Endothelial cell of umbilical vein (primary cell): ENCODE measurements around the gene DHX34. TPM values are rescaled to one million over a fixed set of nuclear protein-coding genes. Genes with fewer than 3 reads are reported as not detected.

Experiments used
- BruUV-seq: library from RNA; stranded (reverse); fragments of 400-500 nt; replicated peaks from 2 replicates; lab custom pipeline; 2021; lab: Mats Ljungman, UMichigan
- CTCF ChIA-PET: fragments of 300-600, 350-600 bp; sonication (Branson Sonifier 250); formaldehyde crosslinking; loops from one replicate; lab custom pipeline; 2021; ENCODE audit warnings: antibody characterized with exemption, inconsistent platforms; lab: Charles Lee
- POLR2A ChIA-PET: fragments of 300-600, 350-600 bp; sonication (Branson Sonifier 250); formaldehyde crosslinking; loops from one replicate; lab custom pipeline; 2021; ENCODE audit warnings: antibody characterized with exemption, inconsistent platforms; lab: Charles Lee
- DNase-seq: peaks from one replicate; pipeline ENCODE4 v3.0.0-alpha.2; 2011; ENCODE audit warnings: low read depth, low spot score
- FAIRE-seq: peaks from 2 replicates; lab custom pipeline; 2011; peaks lifted over from hg19 to GRCh38; lab: Jason Lieb, UNC
- H2AFZ ChIP-seq: 2 replicates; pipeline ENCODE4 v1.6.0; 2012; ENCODE audit warnings: low read depth, low read length, control low read depth, inconsistent platforms
- H3K27ac ChIP-seq: 2 replicates; pipeline ENCODE4 v1.5.1; 2011; ENCODE audit warnings: low read depth, mild to moderate bottlenecking, control low read depth, low read length, moderate library complexity; ENCODE audit not compliant: insufficient read depth
- H3K27me3 ChIP-seq, 2 experiments: 2 replicates each; pipeline versions ENCODE4 v1.6.0 to v1.6.1; 2011; ENCODE audit warnings: low read length in 2 of 2, mixed read lengths in 1 of 2; ENCODE audit not compliant: control insufficient read depth in 2 of 2, insufficient read depth in 2 of 2
- H3K36me3 ChIP-seq, 2 experiments: 2 replicates in 1 of 2; 3 replicates in 1 of 2; pipeline ENCODE4 v1.5.1; 2011; ENCODE audit warnings: low read length in 2 of 2, mild to moderate bottlenecking in 1 of 2, moderate library complexity in 1 of 2; ENCODE audit not compliant: control insufficient read depth in 2 of 2, insufficient read depth in 2 of 2; ENCODE audit errors: extremely low read depth in 1 of 2
- H3K4me1 ChIP-seq: 3 replicates; pipeline ENCODE4 v1.5.1; 2011; ENCODE audit warnings: mild to moderate bottlenecking, low read length; ENCODE audit not compliant: control insufficient read depth, insufficient read depth; ENCODE audit errors: extremely low read depth
- H3K4me2 ChIP-seq: 2 replicates; pipeline ENCODE4 v1.6.1; 2011; ENCODE audit warnings: low read length, control low read depth, mixed read lengths; ENCODE audit not compliant: insufficient read depth
- H3K4me3 ChIP-seq, 3 experiments: fragments of 200-600 bp in 1 of 3; sonication (generic), shearing (Covaris generic) in 1 of 3; replicated peaks in 1 of 3; 2 replicates each; pipeline ENCODE4 v1.5.1; 2011 to 2016; ENCODE audit warnings: control low read depth in 3 of 3, low read length in 3 of 3, mild to moderate bottlenecking in 2 of 3, inconsistent platforms in 1 of 3, low read depth in 1 of 3, moderate library complexity in 1 of 3; ENCODE audit not compliant: insufficient read depth in 1 of 3
- H3K79me2 ChIP-seq: 2 replicates; pipeline ENCODE4 v1.6.0; 2012; ENCODE audit warnings: low read length, inconsistent platforms; ENCODE audit not compliant: control insufficient read depth, insufficient read depth
- H3K9ac ChIP-seq: replicated peaks from 2 replicates; pipeline ENCODE3; 2011; ENCODE audit warnings: low read length, control low read depth; ENCODE audit not compliant: insufficient read depth; ENCODE audit errors: extremely low read depth
- H3K9me1 ChIP-seq: replicated peaks from 3 replicates; pipeline ENCODE4 v1.6.0; 2011; ENCODE audit warnings: mild to moderate bottlenecking, low read length; ENCODE audit not compliant: control insufficient read depth, insufficient read depth; ENCODE audit errors: extremely low read depth
- H3K9me3 ChIP-seq: replicated peaks from 2 replicates; pipeline ENCODE4 v1.5.1; 2012; ENCODE audit warnings: low read length, inconsistent platforms; ENCODE audit not compliant: control insufficient read depth, insufficient read depth
- H4K20me1 ChIP-seq: replicated peaks from 2 replicates; pipeline ENCODE3; 2011; ENCODE audit warnings: mild to moderate bottlenecking, low read length; ENCODE audit not compliant: control insufficient read depth, insufficient read depth; ENCODE audit errors: extremely low read depth
- EZH2 ChIP-seq: IDR thresholded peaks from 2 replicates; pipeline ENCODE4 v1.6.1; 2012; ENCODE audit warnings: borderline replicate concordance, low read depth, mild to moderate bottlenecking, moderate library complexity, low read length, inconsistent platforms; ENCODE audit not compliant: severe bottlenecking
- GATA2 ChIP-seq: IDR thresholded peaks from 2 replicates; pipeline ENCODE4 v1.7.0; 2011; ENCODE audit warnings: low read depth, mild to moderate bottlenecking, moderate library complexity, mixed read lengths, low read length; ENCODE audit not compliant: insufficient read length, insufficient read depth
- MYC ChIP-seq: IDR thresholded peaks from one replicate; pipeline ENCODE4 v1.6.1; 2011; ENCODE audit warnings: mild to moderate bottlenecking, low read depth, low read length
- POLR2A ChIP-seq: IDR thresholded peaks from 2 replicates; pipeline ENCODE4 v1.6.1; 2012; ENCODE audit warnings: low read depth, mild to moderate bottlenecking, control low read depth, low read length
- POLR2AphosphoS5 ChIP-seq: IDR thresholded peaks from 2 replicates; pipeline ENCODE4 v1.6.1; 2012; ENCODE audit warnings: low read depth, mild to moderate bottlenecking, control low read depth, low read length, moderate library complexity; ENCODE audit not compliant: insufficient read depth
- dilution Hi-C: fragments of 300-500 bp; cut with MboI; formaldehyde crosslinking; loops from one replicate; pipeline ENCODE4 v1.15.0; 2019; ENCODE audit warnings: low sequenced_read_pairs; ENCODE audit not compliant: extremely low pct_ligation_motif_present
- intact Hi-C: fragments of 100-400 bp; cut with micrococcal nuclease; formaldehyde crosslinking; loops from one replicate; pipeline ENCODE4 v1.10.0; 2022
- polyA plus RNA-seq, 4 experiments: library from polyadenylated mRNA; depleted of rRNA in 3 of 4; stranded (reverse) in 3 of 4; unstranded in 1 of 4; fragments of >200 nt; gene quantifications; 2 replicates each; pipeline versions ENCODE4 v1.2.1 to v1.2.3, GENCODE V29; 2011 to 2012; ENCODE audit warnings: missing spikeins in 1 of 4
- total RNA-seq: library from RNA; stranded (reverse); gene quantifications from 2 replicates; pipeline ENCODE4 v1.2.3, GENCODE V29; 2021
- TF ChIP-seq, protein P1 (sequence below): IDR thresholded peaks from 2 replicates; pipeline ENCODE4 v1.6.1; 2011; ENCODE audit not compliant: insufficient read depth, insufficient read length
- TF ChIP-seq, protein P2 (sequence below), 2 donors: IDR thresholded peaks; 1 replicate in 1 of 2; 2 replicates in 1 of 2; pipeline ENCODE4 v1.5.1; 2011; ENCODE audit warnings: low read length in 2 of 2, mild to moderate bottlenecking in 2 of 2, moderate library complexity in 2 of 2, control low read depth in 1 of 2, inconsistent platforms in 1 of 2, low read depth in 1 of 2; ENCODE audit not compliant: insufficient read depth in 1 of 2; ENCODE audit errors: extremely low read depth in 1 of 2

DHX34 gene
- total and polyA plus RNA-seq, 2 donors (not counting 3 experiments of a cell fraction or from before 2014, with no cell fraction given) = 12.8 to 20.7 TPM

DNA sequence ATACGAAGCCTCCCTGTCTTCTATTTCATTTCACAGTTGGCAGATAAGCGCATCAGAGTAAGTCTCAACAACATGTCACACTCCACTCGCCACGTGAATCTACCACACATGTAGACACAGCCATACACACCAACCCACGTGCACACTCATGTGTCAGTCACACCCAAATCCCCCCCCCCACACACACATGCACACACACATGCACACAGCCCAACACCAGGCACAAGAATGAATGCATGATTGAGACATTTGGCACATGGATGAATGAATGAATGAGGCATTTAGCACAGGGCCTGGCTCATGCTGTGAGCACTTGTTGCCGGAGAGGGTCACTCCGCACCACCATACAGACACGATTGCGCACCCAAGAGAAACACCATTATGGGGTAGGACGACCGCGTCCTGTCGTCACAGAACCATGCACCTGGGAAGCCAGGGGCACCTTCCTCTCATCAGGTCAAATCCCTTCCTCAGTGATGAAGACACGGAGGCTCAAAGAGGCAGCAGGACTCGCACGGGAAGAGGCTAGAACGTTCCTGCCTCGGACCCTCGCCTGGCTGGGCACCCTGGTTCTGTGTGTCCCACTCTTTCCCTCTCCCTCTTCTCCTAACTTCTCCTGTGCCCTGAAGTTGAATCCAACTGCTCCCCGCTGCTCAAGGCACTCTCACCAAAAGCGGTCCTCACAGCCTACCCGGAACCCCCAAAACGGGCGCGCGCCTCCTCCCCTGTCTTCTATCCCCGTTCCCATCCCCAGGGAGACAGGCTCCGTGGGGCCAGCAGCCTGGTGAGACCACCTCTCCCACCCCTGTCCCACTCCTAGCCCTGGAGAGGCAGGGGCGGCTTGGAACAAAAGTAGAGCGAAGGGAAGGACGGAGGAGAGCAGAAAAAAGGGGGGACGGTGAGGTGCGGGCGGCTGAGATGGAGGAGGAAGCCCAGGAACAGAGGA, 68.9 kb downstream of the DHX34 start:
- intact Hi-C loops = no loop called here
- H3K9me1 ChIP-seq = no peaks in the 10 kb centered on the region
- FAIRE-seq (no peak), DNase-seq (no peak)
- no peak overlapping the region for H3K9ac ChIP-seq
- dilution Hi-C loops = no loop called here
- POLR2A ChIA-PET = no interaction called here
- H3K27ac ChIP-seq = no peak overlapping the region
- no peaks in the 10 kb centered on the region for H3K36me3 ChIP-seq
- no peaks in the 10 kb centered on the region for H3K9me3 ChIP-seq
- peaks cover 56 to 58% of the 10 kb centered on the region in 2 experiments for H3K27me3 ChIP-seq
- H3K4me3 ChIP-seq = no peak overlapping the region
- H3K4me1 ChIP-seq = no peaks in the 10 kb centered on the region
- H3K4me2 ChIP-seq = no peak overlapping the region
- TF ChIP-seq EZH2 (peak; percentile 68), POLR2A (no peak)
- TF ChIP-seq, protein P1, sequence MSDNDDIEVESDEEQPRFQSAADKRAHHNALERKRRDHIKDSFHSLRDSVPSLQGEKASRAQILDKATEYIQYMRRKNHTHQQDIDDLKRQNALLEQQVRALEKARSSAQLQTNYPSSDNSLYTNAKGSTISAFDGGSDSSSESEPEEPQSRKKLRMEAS = peak; percentile 30
- no peak overlapping the region for H2AFZ ChIP-seq
- CTCF ChIA-PET = interaction anchor here (1.0 to 1.5 kb wide), 4 partner anchors 10 to 66 kb away, joined by 3 to 4 read pairs (median 3); partner anchors contain the start of gene KPTN
- H3K79me2 ChIP-seq = no peaks in the 10 kb centered on the region
- no peaks in the 10 kb centered on the region for H4K20me1 ChIP-seq
- BruUV-seq = no TSS peak

DNA sequence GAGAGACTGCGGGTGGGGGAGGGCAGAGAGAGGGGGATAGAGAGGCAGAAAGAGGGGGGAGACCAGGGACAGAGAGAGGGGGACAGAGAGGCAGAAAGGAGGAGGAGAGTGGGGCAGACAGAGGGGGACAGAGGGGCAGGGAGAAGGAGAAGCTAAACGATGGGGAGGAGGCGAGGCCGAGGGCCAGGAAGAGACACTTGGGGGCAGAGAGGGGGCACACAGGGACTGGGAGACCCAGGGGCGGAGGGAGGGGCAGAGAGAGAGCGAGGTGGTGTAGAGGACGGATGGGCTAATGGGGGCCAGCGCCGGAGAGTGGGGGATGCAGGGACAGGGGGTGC, 69.5 kb downstream of the DHX34 start:
- Histone ChIP-seq H3K4me2 (no peak overlapping the region), H2AFZ (no peak overlapping the region), H3K9me1 (no peaks in the 10 kb centered on the region), H3K27ac (no peak overlapping the region), H3K79me2 (no peaks in the 10 kb centered on the region), H3K4me3 (no peak overlapping the region), H3K36me3 (no peaks in the 10 kb centered on the region), H4K20me1 (no peaks in the 10 kb centered on the region), H3K27me3 (peaks cover 63 to 64% of the 10 kb centered on the region in 2 experiments), H3K9me3 (no peaks in the 10 kb centered on the region), H3K9ac (no peak overlapping the region), H3K4me1 (no peaks in the 10 kb centered on the region)
- dilution Hi-C loops = no loop called here
- intact Hi-C loops = no loop called here
- FAIRE-seq (no peak), DNase-seq (no peak)
- ChIA-PET CTCF (interaction anchor here (1.0 kb wide), 1 partner anchor 9 kb away, joined by 4 read pairs; no protein-coding TSS in a partner anchor), POLR2A (no interaction called here)
- no peak for TF ChIP-seq POLR2AphosphoS5
- TF ChIP-seq, protein P1 = no peak
- TF ChIP-seq POLR2A = no peak
- TF ChIP-seq MYC = no peak
- TF ChIP-seq, protein P2, sequence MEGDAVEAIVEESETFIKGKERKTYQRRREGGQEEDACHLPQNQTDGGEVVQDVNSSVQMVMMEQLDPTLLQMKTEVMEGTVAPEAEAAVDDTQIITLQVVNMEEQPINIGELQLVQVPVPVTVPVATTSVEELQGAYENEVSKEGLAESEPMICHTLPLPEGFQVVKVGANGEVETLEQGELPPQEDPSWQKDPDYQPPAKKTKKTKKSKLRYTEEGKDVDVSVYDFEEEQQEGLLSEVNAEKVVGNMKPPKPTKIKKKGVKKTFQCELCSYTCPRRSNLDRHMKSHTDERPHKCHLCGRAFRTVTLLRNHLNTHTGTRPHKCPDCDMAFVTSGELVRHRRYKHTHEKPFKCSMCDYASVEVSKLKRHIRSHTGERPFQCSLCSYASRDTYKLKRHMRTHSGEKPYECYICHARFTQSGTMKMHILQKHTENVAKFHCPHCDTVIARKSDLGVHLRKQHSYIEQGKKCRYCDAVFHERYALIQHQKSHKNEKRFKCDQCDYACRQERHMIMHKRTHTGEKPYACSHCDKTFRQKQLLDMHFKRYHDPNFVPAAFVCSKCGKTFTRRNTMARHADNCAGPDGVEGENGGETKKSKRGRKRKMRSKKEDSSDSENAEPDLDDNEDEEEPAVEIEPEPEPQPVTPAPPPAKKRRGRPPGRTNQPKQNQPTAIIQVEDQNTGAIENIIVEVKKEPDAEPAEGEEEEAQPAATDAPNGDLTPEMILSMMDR (IDR thresholded peaks at IDR 0.05; ENCODE audit: extremely low read depth in 1 of 2, insufficient read depth in 1 of 2, low read depth in 1 of 2, low read length in 2 of 2) = no peak
- TF ChIP-seq GATA2 = no peak
- BruUV-seq = no TSS peak
